Measurements from ENCODE around the gene MANBA.
"Not testable (repeated sequence)": the region's sequence is repeated elsewhere in the genome, so short reads cannot be mapped to it uniquely, and the experiment has no call there.

The MANBA gene

DNA sequence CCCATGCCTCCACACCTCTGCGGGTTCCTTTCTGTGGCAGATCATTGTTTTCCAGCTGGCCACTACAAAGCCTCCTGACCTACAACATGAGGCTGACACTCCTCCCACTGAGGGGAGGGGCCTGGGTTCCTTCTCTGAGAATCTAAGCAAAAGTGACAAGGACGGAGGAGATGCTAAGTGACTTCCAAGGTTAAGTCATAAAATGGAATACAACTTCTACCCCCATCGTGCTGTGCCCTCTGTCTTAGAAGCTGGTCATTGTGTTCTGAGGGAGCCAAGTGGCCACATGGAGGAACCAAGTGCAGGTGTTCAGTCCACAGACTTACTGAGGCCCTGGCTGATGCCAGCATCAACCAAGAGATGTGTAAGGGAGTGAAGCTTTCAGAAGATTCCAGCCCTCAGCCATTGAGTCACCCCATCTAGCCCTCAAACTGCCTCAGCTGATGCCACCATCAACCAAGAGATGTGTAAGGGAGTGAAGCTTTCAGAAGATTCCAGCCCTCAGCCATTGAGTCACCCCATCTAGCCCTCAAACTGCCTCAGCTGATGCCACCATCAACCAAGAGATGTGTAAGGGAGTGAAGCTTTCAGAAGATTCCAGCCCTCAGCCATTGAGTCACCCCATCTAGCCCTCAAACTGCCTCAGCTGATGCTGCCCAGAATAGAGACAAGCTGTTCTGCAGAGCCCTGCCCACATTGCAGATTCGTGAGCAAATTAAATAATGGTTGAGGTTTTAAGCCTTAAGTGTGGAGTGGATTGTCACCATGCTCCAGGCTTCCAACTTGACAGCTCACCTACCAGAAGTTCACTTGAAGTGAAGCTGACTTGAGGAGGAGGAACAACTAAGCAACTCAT lies 140.8 kb downstream of the MANBA start:
- DNase-seq (ENCODE audit: low read depth in 2 of 2) = not testable (repeated sequence)

DNA sequence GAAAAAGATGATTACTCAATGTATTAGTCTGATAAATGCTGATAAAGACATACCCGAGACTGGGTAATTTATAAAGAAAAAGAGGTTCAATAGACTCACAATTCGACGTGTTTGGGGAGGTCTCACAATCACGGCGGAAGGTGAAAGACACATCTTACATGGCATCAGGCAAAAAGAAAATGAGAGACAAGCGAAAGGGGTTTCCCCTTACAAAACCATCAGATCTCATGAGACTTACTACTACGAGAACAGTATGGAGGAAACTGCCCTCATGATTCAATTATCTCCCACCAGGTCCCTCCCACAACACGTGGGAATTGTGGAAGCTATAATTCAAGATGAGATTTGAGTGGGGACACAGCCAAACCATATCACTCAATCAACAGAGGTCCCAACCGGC lies 141.7 kb downstream of the MANBA start:
- not testable (repeated sequence) for DNase-seq (ENCODE audit: low read depth in 2 of 2)

DNA sequence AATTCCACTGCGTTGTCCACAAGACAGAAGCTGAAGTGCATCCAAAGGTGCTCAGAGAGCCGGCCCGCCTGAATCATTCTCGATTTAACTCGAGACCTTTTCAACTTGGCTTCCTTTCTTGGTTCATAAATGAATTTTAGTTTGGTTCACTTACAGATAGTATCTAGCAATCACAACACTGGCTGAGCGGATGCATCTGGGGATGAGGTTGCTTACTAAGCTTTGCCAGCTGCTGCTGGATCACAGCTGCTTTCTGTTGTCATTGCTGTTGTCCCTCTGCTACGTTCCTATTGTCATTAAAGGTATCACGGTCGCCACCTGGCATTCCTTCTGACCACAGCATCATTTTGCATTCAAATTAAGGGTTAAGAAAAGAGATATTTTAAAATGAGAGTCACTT lies 144.1 kb downstream of the MANBA start:
- DNase-seq (ENCODE audit: low read depth in 2 of 2) = no peak

DNA sequence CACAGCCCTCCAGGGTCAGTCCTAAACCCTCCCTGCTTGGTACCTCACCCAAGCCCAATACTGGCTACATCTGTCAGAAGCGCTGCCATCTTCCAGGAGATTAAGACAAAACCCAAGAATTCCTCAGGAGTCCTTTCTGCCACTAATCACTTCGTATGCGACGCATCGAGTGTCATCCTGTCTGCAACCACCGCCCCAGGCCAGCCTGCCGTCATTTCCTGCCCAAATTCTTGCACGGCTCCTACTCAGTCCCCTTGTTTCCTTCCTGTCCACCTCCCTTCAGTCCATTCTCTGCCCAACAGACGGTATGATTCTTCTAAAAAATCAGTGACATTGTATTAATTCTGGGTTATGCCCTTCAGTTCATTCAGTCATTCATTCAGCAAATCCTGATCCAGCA lies 146.0 kb downstream of the MANBA start:
- no peak for DNase-seq (ENCODE audit: low read depth in 2 of 2)

DNA sequence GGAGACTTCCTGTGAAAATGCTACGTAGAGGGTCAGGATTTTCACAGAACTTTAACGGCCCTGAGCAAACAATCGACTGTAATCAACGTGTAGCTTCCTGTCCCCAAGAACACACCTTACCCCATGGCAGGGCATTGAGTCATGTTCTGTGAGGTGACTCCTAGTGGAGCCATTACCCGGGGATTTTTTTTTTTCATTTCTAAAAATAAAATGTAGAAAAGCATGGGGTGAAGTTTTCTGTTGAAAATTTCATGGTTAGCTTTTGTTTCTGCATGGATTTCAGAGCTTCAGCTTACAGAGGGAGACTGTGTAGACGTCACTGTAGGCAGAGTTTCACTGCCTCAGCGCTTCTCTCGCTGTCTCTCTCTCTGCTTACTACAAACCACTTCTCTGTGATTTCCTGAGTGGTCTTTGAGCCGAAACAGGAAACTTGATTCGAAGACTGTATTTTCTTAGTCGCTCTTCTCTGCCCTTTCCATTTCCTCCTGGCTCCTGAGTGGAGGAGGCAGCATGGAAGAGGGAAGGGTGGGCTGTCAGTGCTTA lies 147.9 kb downstream of the MANBA start:
- DNase-seq (ENCODE audit: low read depth in 2 of 2) = no peak

DNA sequence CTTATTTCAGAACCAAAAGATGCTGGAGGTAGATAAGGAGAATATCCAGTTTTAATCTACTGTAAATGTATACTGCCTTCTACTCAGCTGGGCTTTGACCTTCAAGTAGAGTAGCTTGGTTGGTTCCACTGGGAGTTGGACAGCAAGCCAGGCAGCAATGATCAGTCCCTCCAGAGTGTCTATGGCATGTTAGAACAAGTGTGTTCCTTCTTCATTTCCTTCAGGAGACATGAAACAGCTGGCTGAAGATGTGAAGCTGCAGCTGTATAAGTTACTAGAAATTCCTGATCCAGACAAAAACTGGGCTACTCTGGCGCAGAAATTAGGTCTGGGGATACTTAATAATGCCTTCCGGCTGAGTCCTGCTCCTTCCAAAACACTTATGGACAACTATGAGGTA lies 148.6 kb downstream of the MANBA start:
- DNase-seq (ENCODE audit: low read depth in 2 of 2) = no peak

DNA sequence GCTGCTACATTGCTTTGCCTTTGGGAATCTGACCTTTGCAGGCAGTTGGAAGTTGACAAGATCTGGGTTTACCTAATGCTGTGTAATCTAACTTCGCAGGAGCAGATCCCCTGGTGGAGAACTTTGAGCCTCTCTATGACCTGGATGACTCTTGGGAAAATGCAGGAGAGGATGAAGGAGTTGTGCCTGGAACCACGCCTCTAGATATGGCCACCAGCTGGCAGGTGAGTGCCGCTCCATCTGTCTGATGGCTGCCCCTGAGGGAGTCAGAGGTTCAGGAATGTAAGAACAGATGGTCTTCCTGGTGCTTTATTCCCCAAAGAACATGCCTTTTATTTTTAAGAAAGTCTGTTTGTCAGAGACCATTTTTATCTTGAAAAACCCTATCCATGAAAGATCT lies 150.3 kb downstream of the MANBA start:
- DNase-seq (ENCODE audit: low read depth in 2 of 2) = no peak

DNA sequence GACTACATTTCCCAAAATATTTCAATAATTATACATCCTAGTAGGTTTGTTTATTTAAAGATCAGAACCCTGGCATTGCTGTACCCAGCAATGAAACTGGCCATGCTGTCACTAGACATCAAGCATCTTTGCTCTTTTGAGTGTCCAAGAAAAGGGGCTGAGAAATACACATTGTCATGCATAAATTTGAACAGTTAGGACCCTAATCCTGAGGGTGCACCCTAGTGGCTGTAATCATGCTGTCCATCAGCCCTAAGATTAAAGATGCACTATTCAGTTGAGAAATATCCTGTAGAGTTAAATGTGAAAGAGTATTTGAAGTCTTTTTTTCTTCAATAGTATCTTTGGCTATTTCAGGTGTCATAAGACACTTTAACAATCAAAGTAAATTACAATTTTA lies 150.8 kb downstream of the MANBA start:
- no peak for DNase-seq (ENCODE audit: low read depth in 2 of 2)

DNA sequence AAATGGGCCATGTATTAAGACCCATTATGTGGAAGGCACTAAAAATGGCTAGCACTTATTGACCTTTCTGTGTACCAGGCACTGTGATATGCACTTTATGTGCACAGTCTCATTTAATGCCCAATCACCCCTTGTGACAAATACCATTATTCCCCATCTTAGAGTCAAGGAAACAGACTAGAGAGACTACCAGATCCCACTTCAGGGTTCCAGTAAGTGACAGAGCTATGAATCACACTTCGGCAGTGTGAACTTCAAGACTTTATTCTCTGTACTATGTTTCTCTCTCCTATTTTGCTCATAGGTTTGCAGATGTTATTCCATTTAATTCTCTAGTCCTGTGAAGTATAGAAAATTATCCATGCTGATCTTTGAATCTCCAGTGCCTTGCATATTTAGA lies 152.6 kb downstream of the MANBA start:
- DNase-seq (ENCODE audit: low read depth in 2 of 2) = no peak

DNA sequence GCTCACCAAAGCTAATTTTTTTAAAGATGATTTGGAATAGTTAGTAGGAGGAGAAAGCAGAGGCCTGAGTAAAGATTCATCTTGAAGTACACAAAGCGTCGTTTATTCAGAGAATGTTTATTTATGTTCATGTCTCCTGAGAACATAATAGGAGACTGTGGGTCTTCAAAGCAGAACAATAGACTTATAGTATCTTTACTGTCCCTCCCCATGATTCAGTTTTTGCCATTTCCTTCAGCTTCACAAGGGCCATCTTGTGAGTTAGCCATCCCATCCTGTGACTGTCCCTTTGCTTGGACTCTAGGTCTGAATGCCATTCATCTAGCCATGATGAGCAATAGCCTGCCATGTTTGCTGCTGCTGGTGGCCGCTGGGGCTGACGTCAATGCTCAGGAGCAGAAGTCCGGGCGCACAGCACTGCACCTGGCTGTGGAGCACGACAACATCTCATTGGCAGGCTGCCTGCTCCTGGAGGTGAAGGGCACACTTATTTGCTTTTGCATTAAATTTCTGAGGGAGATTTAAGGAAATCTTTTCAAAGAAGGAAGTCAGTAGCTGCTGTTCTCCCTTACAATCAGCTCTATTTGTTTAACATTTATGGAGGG lies 153.8 kb downstream of the MANBA start:
- DNase-seq (ENCODE audit: low read depth in 2 of 2) = no peak

DNA sequence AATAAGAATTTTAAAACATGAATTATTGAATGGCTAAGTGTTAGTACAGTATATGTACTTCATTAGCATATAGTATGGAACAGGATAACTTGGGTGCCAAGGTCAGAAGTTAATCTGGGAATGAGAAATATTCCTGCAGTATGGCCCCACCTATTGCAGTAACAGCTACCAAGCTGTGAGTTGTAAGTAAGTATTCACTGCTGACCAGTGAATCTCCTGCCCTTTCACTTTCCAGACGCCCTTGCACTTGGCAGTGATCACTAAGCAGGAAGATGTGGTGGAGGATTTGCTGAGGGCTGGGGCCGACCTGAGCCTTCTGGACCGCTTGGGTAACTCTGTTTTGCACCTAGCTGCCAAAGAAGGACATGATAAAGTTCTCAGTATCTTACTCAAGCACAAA lies 154.5 kb downstream of the MANBA start:
- DNase-seq (ENCODE audit: low read depth in 2 of 2) = no peak

DNA sequence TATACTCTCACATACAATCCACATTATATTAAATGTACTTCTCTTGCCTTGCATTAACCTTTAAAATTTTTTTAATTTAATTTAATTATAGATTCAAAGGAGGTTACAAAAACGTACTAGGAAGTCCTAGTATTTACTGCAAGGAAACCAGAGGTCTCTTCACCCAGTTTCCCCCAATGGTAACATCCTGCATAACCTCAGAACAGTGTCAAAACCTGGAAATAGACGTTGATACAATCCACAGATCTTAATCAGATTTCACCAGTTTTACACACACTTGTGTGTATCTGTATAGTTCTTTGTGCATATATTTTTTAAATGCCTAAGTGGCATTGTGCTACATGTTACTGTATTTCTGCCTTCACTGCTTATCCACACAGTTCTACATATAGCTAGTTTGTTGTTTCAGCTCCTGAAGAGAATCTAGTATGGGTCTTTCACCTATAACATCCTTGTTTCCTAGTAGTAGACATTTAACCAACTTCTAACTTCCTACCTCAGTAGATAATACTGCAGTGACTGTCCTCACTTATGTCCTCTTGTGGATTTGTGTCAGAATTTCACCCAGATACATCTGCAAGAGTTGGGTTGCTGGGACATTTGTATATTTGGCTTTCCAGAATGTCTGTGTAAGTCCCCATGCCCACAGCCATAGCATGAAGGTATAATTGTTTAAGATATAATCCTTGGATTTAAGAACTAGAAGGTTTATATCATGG lies 156.4 kb downstream of the MANBA start:
- no peak for DNase-seq (ENCODE audit: low read depth in 2 of 2)

DNA sequence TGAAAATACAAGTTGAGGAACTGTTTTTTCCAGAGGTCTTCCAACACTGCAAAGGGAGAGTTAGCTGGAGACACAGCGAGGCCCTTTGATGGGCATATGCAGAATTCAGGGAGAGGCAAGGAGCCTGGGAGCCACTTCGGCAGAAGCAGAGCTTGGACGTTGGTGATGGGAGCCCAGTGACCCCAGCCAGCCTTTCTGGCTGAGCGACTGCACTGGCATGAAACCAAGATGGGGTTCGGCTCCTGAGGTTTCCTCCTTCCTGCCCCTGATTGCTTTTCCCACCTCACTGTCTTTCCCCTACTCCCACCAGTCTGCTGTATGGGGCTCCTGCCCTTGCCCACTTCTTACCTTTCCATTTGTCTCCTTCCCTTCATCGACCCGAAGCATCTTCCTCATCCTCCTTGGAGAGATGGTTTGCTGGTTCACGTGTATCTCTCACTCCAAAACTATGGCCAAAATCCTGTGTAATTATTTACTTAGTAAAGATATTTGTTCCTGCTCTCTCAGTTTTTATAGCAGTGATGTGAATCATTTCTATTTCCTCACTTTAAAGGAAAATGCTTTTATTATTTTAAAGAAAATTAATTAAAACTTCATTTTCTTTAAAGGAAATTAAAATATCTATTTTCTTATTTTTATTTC lies 159.1 kb downstream of the MANBA start:
- DNase-seq (ENCODE audit: low read depth in 2 of 2) = no peak

DNA sequence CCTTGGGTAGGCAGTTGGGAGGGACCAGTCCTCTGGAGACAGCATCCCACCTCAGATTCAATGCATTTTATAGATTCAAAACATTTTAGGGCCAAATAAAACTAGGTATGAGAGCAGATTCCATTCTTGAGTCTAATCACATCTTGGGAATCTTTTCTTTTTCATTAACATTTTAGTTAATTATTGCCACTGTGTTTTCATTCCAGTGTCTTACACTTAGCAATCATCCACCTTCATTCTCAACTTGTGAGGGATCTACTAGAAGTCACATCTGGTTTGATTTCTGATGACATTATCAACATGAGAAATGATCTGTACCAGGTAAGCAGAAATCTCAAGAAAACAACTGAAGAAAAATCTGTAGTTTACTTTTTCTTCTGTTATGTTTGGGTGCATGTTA lies 160.1 kb downstream of the MANBA start:
- DNase-seq (ENCODE audit: low read depth in 2 of 2) = no peak

DNA sequence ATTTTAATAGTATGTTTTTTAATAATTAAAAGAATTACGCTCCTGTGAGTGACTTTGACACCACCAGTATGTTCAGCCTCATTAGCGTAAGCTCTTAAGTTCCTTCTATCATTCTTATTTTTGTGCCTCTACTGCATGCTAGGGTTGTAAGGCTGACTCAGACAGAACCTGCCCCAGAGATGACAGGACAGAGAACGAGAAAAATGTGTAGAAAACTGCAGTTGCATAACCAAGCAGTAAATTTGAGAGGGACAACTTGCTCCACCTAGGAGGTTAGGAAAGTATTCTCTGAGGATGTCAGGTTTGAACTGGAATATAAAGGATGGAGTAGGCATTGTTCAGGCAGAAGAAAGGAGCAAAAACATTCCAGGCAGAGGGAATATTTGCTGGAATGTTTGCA lies 160.9 kb downstream of the MANBA start:
- DNase-seq (ENCODE audit: low read depth in 2 of 2) = no peak

DNA sequence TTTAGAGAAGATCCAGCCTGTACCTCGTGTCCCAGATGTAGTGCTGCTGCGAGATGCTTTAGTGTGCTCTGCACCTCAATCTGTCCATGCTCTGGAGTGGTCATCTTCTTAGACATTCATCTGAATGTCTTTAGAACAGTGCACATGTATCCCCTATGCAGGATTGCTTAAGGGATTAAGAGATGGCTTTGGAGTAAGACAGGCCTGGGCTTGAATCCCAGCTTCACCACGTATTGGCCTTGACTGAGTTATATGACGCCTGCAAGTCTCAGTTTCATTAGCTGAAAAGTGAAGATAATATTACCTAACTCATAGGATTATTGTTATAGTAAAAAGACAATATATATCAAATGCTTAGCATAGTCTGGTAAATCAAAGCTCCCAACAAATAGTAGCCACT lies 161.3 kb downstream of the MANBA start:
- DNase-seq (ENCODE audit: low read depth in 2 of 2) = no peak

DNA sequence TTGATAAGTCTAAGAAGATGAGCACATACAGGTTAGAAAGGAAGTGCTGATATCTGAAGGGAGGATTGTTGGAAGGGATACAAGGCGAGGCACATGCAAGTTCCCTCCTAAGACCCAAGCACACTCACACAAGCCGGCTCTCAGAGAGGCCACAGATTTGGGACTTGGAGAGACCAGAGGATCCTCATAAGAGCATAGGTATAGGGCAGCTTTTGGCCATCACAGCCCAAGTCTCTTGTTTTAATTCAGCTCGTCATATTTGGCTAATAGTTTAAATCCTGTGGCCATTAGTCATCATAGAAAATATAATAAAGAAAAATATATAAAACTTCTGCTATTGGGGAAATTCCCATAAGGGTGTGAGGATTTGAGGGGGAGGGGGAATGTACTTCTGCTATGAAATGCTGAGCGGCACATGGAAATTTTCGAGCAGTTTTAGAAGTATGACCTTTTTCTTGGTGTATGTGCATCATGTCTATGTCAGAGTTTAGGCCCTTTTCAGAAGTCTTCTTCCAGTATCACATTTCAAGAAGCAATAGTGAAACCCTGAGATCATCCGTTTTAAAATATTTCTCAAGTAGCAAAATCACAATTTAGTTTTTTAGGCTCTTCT lies 161.9 kb downstream of the MANBA start:
- no peak for DNase-seq (ENCODE audit: low read depth in 2 of 2)

DNA sequence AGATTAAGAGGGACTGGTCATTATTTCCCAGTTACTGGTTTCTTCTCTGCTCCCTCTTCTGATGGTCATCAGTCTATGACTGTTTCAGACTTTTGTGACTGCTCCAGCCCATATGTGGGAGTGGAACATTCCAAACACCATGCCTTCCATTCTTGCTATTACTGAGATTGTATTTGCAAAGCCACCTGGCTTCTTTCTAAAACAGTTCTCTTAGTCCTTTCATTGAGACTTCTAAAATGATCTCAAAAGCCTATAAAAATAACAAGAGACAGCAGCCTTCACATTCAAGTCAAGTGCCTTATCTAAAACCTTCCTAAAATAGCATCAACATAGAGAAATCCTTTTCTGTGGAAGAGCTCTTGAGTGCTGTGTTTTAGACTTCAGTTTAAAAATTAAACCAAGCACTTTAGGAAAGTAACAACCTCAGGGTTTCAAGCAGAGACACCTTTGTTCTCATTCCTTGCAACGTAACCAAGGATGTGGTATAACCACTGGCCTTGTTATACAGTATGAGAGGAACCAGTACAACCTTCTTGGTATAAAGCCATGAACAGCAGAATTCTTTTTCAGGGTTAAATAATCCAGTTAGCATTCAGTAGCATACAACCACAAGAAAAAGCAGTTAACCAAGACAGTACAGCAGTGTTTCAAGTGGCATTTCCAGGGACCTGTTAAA lies 162.5 kb downstream of the MANBA start:
- DNase-seq (ENCODE audit: low read depth in 2 of 2) = no peak

DNA sequence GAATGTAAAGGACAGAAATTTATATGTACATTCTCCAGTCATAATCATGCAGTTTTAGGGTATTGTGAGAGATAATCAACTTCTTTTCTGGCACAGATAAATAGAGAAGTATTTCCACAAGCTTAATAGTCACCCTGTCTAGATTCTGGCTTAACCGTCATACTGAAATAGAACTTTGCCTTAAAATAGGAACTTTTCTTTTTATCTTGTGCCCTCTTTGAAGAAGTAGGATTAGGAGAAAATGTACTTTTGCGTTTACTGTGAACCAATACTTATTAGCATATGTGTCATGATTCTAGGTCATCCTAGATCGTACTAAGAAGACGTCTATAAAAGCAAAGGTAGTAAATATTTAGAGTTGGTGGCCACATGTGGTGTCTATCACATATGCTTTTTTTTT lies 164.2 kb downstream of the MANBA start:
- no peak for DNase-seq (ENCODE audit: low read depth in 2 of 2)

DNA sequence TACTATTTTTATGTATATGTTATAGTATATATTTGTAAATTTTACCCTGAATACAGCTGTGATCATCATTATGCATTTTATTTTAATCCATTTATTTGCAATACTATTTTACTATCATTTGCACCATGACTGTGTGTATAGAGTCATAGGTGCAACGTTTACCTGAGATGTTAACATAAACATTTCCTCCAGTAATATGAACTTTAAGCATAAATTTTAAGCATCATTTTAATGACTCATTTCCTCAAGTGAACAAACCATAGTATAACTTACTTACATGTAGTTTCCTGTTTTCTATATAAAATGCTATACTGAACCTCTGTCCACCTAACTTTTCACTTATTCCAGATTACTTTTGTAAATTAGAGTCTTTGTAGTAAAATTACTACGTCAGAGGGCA lies 166.8 kb downstream of the MANBA start:
- DNase-seq (ENCODE audit: low read depth in 2 of 2) = no peak

DNA sequence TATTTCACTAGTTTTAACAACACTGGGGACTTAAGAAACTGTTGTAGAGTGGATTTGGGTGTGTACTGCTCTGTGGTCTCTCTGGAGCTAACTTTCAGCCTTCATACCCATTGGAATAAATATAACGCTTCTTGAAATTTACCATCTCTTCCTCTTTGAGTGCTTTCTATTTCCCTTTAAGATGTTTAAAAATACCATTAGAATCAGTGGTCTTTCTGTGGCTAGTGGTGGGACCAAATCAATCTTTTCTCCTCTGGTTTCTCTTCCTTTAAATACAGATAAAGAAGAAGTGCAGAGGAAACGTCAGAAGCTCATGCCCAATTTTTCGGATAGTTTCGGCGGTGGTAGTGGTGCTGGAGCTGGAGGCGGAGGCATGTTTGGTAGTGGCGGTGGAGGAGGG lies 167.6 kb downstream of the MANBA start:
- no peak for DNase-seq (ENCODE audit: low read depth in 2 of 2)
